Stimulated activated naive CD8-positive, alpha-beta T cell treated with anti-CD3 and anti-CD28 coated beads, Interleukin-15, amount 100 ng/mL, for 72 hours (primary cell): ENCODE results near the gene TBCE.

Experiments used
- ATAC-seq: fragments of 150-1000 bp; cut with Tn5 transposase; 2 replicates; pipeline ENCODE4 v1.10.0; 2021; ENCODE audit warnings: mild to moderate bottlenecking, moderate library complexity
- DNase-seq, 2 donors: peaks; one replicate each; pipeline ENCODE4 v3.0.0; 2021 to 2022
- H3K27ac Mint-ChIP-seq, 2 donors: one replicate each; pipeline ENCODE4 v1.8.0; 2022; ENCODE audit warnings: mild to moderate bottlenecking in 2 of 2, mixed read lengths in 2 of 2, moderate library complexity in 2 of 2
- H3K27me3 Mint-ChIP-seq: one replicate; pipeline ENCODE4 v1.8.0; 2022; ENCODE audit warnings: mixed read lengths
- H3K4me1 Mint-ChIP-seq: one replicate; pipeline ENCODE4 v1.8.0; 2022; ENCODE audit warnings: mild to moderate bottlenecking, mixed read lengths
- H3K4me3 Mint-ChIP-seq, 2 donors: one replicate each; pipeline ENCODE4 v1.8.0; 2022; ENCODE audit warnings: mild to moderate bottlenecking in 2 of 2, mixed read lengths in 2 of 2, moderate library complexity in 1 of 2
- H3K9me3 Mint-ChIP-seq, 2 donors: one replicate each; pipeline ENCODE4 v1.8.0; 2022; ENCODE audit warnings: mixed read lengths in 2 of 2

Gene TBCE

DNA sequence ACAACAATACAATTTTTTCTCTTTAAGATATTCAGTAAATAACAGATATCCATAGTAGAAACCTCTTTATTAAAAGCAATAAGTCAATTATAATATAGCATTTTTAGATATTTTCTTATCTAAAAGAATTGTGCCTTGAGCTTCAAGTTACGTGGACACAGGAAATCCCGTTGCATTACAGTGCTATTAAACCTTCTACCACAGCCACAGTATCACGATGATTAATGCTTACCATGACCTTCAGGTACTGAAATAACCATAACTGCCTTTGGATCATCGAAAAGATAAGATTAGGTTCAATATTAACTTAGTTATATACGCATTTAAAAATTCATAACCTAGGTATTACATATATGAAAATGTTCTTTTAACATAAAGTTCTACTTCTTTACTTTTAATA lies 119.1 kb downstream of the TBCE start:
- Mint-ChIP-seq H3K4me3 (no peak overlapping the region), H3K27ac (no peak overlapping the region), H3K4me1 (peaks cover 9% of the 10 kb centered on the region), H3K9me3 (no peaks in the 10 kb centered on the region), H3K27me3 (no peaks in the 10 kb centered on the region)
- ATAC-seq, result no peak
- DNase-seq, result no peak

DNA sequence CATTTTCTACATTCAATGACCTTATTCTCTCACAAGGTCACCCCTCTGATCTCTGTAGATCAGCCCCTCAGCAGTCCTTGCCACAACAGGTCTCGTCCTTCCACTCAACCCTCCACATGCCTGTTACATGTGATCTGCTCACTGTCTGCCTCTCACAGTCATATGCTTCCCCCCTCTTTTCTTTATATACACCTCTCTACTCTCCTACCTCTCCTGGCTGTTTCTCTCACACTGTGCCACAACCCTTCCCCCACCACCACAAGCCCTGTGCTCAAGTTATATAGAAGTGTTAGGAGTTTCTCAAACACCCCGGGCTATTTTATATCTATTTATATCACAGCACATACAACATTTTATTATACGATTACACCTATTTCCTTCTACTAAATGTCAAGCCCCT lies 124.4 kb downstream of the TBCE start:
- Mint-ChIP-seq H3K27ac (no peak overlapping the region), H3K4me1 (peaks cover 35% of the 10 kb centered on the region), H3K4me3 (no peak overlapping the region), H3K9me3 (no peaks in the 10 kb centered on the region), H3K27me3 (no peaks in the 10 kb centered on the region)
- DNase-seq (no peak), ATAC-seq (no peak)

DNA sequence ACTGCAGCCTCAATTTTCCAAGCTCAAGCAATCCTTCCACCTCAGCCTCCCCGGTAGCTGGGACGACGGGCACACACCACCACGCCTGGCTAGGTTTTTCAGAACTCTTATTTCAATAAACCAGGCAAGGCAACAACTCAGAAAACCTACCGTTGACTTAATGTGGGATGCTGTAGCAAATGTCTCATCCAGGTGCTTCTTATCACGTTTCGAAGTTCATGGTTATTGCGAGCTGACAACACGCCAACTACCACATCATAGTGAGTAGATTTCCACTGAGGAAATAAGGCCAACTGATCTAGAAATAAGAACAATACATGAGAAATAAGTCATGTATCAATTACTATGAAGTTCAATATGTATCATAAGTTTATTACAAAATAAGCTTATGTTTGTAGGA lies 127.3 kb downstream of the TBCE start:
- Mint-ChIP-seq H3K4me3 (no peak overlapping the region), H3K27ac (no peak overlapping the region), H3K4me1 (peaks cover 32% of the 10 kb centered on the region), H3K27me3 (no peaks in the 10 kb centered on the region), H3K9me3 (no peaks in the 10 kb centered on the region)
- DNase-seq, result no peak
- no peak for ATAC-seq

DNA sequence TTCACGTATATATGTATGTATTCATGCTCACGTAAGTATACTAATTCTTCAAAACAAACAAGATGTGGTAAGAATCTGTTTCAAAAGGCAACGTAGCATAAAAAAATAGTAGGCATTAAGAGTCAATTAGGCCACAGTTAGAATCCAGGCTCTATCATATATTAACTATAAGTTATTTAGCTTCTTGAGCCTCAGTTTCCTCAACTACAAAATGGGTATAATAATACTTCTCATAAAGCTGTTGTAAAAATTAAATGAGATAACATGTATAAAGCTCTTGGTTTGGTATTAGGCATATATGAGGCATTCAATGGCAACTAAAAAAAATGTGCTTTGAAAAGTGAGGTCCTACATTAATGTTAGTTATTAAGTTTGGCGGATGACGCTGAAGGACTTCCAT lies 127.8 kb downstream of the TBCE start:
- Mint-ChIP-seq H3K4me3 (no peak overlapping the region), H3K27ac (no peak overlapping the region), H3K9me3 (no peaks in the 10 kb centered on the region), H3K27me3 (no peaks in the 10 kb centered on the region), H3K4me1 (peaks cover 27% of the 10 kb centered on the region)
- no peak for ATAC-seq
- DNase-seq, result no peak

DNA sequence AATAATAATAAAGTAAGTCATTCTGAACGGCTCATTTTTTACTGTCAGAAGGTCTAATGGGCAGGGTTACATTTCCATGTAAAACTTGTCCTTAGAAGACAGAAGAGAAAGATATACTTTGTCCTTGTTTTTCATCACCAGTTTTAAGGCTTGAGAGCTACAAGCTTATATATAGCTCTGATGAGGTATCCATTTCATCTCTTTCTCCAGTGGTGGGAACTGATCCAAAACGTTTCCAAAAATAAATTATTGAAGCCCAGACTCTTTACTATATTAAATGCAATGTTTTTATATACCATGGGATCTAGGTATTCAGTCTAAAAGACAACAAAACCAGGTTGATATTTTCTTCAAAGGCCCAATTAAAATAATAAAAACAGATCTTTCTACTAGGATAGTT lies 128.3 kb downstream of the TBCE start:
- Mint-ChIP-seq H3K4me3 (no peak overlapping the region), H3K4me1 (peaks cover 25% of the 10 kb centered on the region), H3K27me3 (no peaks in the 10 kb centered on the region), H3K27ac (no peak overlapping the region), H3K9me3 (no peaks in the 10 kb centered on the region)
- ATAC-seq (no peak), DNase-seq (no peak)

DNA sequence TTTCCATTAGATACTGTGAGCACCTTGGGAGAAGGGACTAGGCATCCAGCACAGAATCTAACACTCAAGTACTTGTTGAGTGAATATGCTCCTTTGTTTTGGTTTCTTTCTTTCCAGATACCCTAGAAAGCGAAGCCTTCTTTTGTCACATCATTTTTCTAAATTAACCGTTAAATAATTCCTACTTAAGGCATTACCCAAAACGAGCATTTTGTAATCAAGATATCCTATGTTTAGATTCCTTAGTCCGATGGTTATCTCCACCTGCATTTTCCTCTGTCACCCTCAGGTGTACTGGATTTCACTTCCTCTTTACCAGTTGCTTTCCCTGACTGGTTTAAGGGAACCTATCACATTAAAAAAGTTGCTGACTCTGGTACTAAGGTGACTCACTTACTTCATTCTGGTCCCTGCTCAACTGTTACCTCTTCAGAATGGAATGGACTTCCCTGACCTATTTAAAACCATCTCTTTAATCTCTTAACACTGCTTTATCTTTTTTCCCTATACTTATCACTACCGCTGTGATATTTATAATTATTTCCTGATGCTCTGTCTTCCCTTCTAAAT lies 133.8 kb downstream of the TBCE start:
- DNase-seq, result no peak
- Mint-ChIP-seq H3K4me1 (peaks cover 26% of the 10 kb centered on the region), H3K27ac (no peak overlapping the region), H3K27me3 (no peaks in the 10 kb centered on the region), H3K4me3 (no peak overlapping the region), H3K9me3 (no peaks in the 10 kb centered on the region)
- no peak for ATAC-seq
